ENCODE results near the gene EPC2. TPM values are rescaled to one million over a fixed set of nuclear protein-coding genes. Genes with fewer than 3 reads are reported as not detected.
"Not testable (repeated sequence)": the region's sequence is repeated elsewhere in the genome, so short reads cannot be mapped to it uniquely, and the experiment has no call there.

EPC2 gene
- total and polyA plus RNA-seq, 3 donors from 2014 or later, result 22.5 to 53.1 (median 41.7) TPM

DNA sequence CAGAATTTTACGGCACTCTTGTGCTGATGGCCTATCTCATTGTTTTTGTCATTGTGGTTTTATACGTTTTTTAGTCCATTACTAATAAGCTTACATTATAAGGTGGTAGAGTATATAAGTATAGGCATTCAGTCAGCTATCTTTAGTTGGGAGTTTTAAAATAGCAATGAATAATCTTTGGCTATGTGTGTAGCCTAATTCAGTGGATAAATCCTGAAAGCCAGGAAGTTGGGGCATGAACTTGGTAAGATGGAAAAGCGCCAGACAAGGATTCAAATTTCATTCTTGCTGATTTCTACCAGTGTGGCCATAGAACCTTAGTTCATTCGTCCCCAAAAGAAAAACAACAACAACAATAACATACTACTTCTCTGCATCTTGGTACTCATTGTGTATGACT is 31.2 kb downstream of the EPC2 start:
- Histone ChIP-seq H3K27me3 (no peaks in the 10 kb centered on the region), H3K4me3 (no peak overlapping the region), H3K36me3 (ENCODE audit: low read depth, missing control alignments) (no peaks in the 10 kb centered on the region), H3K9me3 (no peaks in the 10 kb centered on the region), H3K4me1 (no peaks in the 10 kb centered on the region), H3K27ac (no peak overlapping the region)
- intact Hi-C loops (cut with DNase I; ENCODE audit: low total_unique reads), result no loop called here
- no peak for DNase-seq
- no peak for TF ChIP-seq POLR2A (IDR thresholded peaks at IDR 0.05)
- TF ChIP-seq, protein P1, sequence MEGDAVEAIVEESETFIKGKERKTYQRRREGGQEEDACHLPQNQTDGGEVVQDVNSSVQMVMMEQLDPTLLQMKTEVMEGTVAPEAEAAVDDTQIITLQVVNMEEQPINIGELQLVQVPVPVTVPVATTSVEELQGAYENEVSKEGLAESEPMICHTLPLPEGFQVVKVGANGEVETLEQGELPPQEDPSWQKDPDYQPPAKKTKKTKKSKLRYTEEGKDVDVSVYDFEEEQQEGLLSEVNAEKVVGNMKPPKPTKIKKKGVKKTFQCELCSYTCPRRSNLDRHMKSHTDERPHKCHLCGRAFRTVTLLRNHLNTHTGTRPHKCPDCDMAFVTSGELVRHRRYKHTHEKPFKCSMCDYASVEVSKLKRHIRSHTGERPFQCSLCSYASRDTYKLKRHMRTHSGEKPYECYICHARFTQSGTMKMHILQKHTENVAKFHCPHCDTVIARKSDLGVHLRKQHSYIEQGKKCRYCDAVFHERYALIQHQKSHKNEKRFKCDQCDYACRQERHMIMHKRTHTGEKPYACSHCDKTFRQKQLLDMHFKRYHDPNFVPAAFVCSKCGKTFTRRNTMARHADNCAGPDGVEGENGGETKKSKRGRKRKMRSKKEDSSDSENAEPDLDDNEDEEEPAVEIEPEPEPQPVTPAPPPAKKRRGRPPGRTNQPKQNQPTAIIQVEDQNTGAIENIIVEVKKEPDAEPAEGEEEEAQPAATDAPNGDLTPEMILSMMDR (IDR thresholded peaks at IDR 0.05), result no peak
- 58 to 84% methylated on average over 4 of the region's 4 CpGs for WGBS, 2 donors

DNA sequence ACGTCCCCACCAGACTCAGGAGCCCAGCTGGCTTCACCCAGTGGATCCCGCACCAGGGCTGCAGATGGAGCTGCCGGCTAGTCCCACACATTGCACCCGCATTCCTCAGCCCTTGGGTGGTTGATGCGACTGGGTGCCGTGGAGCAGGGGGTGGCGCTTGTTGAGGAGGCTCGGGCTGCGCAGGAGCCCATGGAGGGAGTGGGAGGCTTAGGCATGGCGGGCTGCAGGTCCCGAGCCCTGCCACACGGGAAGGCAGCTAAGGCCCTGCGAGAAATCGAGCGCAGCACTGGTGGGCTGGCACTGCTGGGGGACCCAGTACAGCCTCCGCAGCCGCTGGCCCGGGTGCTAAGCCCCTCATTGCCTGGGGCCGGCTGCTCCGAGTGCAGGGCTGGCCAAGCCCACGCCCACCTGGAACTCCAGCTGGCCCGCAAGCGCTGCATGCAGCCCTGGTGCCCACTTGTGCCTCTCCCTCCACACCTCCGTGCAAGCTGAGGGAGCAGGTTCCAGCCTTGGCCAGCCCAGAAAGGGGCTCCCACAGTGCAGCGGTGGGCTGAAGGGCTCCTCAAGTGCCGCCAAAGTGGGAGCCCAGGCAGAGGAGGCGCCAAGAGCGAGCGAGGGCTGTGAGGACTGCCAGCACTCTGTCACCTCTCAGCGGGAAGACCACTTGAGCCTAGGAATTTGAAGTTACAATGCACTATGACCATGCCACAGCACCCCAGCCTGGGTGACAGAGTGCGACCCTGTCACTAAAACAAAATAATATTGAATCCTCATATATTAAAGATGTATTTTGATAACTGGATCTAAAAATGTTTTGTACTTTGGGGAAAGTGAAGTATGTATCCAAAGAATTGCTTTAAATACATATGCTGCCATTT is 34.0 kb downstream of the EPC2 start:
- intact Hi-C loops (cut with DNase I; ENCODE audit: low total_unique reads); H3K4me1 ChIP-seq; H3K9me3 ChIP-seq; DNase-seq; H3K4me3 ChIP-seq; H3K27me3 ChIP-seq; H3K36me3 ChIP-seq (ENCODE audit: low read depth, missing control alignments); H3K27ac ChIP-seq: not testable (repeated sequence)
- WGBS, 2 donors, result 91 to 94% methylated on average over 12 to 31 of the region's 31 CpGs

- Histone ChIP-seq H3K9me3 (no peaks in the 10 kb centered on the region), H3K27ac (no peak overlapping the region), H3K4me3 (no peak overlapping the region), H3K4me1 (no peaks in the 10 kb centered on the region), H3K36me3 (ENCODE audit: low read depth, missing control alignments) (no peaks in the 10 kb centered on the region), H3K27me3 (no peaks in the 10 kb centered on the region)
- DNase-seq, result no peak
- TF ChIP-seq, protein P1 (IDR thresholded peaks at IDR 0.05), result no peak
- TF ChIP-seq POLR2A (IDR thresholded peaks at IDR 0.05), result no peak
- WGBS, 2 donors, result 77 to 82% methylated on average over 3 of the region's 3 CpGs
- intact Hi-C loops (cut with DNase I; ENCODE audit: low total_unique reads), result no loop called here
These were observed 35.9 kb downstream of the EPC2 start for GRCh38 chr2:148680462-148680861.

DNA sequence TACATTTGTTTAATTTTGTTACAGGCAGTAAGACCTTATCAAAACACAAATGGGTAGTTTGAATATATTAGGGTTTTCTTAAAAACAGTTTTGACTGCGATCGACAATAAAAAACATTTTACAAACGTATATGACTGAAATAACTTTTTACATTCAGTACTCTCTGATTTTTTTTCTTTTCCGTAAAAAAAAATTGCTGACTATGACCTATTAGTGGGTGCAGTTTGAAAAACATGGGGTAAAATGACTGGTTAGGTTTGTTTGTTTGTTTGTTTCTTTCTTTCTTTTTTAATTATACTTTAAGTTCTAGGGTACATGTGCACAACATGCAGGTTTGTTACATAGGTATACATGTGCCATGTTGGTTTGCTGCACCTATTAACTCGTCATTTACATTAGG is 36.9 kb downstream of the EPC2 start:
- no peaks in the 10 kb centered on the region for H3K4me1 ChIP-seq
- H3K9me3 ChIP-seq, result no peaks in the 10 kb centered on the region
- H3K27ac ChIP-seq, result no peak overlapping the region
- intact Hi-C loops (cut with DNase I; ENCODE audit: low total_unique reads), result no loop called here
- TF ChIP-seq POLR2A (IDR thresholded peaks at IDR 0.05), result no peak
- no peak overlapping the region for H3K4me3 ChIP-seq
- DNase-seq, result no peak
- 71 to 80% methylated on average over 5 of the region's 5 CpGs for WGBS, 2 donors
- H3K27me3 ChIP-seq, result no peaks in the 10 kb centered on the region
- no peaks in the 10 kb centered on the region for H3K36me3 ChIP-seq (ENCODE audit: low read depth, missing control alignments)

DNA sequence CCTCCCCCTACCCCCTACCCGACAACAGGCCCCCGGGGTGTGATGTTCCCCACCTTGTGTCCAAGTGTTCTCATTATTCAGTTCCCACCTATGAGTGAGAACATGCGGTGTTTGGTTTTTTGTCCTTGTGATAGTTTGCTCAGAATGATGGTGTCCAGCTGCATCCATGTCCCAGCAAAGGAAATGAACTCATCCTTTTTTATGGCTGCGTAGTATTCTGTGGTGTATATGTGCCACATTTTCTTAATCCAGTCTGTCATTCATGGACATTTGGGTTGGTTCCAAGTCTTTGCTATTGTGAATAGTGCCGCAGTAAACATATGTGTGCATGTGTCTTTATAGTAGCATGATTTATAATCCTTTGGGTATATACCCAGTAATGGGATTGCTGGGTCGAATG is 37.3 kb downstream of the EPC2 start:
- DNase-seq; H3K4me3 ChIP-seq; H3K9me3 ChIP-seq; H3K27me3 ChIP-seq; H3K36me3 ChIP-seq (ENCODE audit: low read depth, missing control alignments); intact Hi-C loops (cut with DNase I; ENCODE audit: low total_unique reads); H3K4me1 ChIP-seq; H3K27ac ChIP-seq: not testable (repeated sequence)
- WGBS, 2 donors, result 92 to 98% methylated on average over 6 of the region's 6 CpGs

DNA sequence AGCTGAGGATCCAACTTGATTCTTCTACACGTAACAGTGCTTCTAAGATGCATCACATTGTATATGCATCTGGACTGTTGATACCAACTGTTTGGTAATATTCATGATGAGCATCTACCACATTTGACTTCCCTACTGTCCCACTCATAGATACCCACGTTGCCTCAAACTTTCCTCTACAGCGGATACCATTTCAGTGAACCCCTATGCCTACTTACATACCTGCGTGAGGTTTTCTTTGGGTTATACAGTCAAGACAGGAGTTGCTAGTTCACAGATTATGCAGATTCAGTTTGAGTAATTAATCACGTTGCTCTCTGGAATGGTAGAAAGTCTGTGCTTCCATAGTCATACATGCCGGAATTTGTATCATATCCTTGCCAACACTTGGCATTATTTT is 40.0 kb downstream of the EPC2 start:
- intact Hi-C loops (cut with DNase I; ENCODE audit: low total_unique reads), result no loop called here

DNA sequence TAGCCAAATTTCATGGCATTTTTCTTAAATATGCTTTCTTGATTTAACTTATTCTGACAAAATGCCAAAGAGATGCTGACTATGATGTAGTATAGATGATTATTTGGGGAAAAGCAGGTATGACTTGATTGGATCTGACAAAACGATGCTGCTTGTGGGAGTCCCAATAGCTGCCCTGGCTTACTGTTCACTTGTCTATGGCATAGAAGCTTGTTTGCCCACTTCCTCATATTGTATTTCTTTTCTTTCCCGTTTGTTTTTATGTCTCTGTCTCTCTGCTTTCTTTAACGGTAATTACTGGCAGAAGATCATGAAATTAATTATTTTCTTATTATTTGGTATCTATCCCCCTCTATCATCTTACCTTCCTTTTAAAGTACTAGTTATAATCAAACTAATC is 43.0 kb downstream of the EPC2 start:
- Histone ChIP-seq H3K36me3 (ENCODE audit: low read depth, missing control alignments) (no peaks in the 10 kb centered on the region), H3K9me3 (no peaks in the 10 kb centered on the region), H3K27ac (no peak overlapping the region), H3K4me3 (no peak overlapping the region), H3K27me3 (no peaks in the 10 kb centered on the region), H3K4me1 (no peaks in the 10 kb centered on the region)
- 80 to 86% methylated on average over 3 of the region's 3 CpGs for WGBS, 2 donors
- TF ChIP-seq, protein P1 (IDR thresholded peaks at IDR 0.05), result no peak
- no peak for TF ChIP-seq POLR2A (IDR thresholded peaks at IDR 0.05)
- DNase-seq, result no peak
- intact Hi-C loops (cut with DNase I; ENCODE audit: low total_unique reads), result no loop called here

More for the DNA sequence above, 40.0 kb downstream of the EPC2 start:
- no peak for DNase-seq
- H3K4me1 ChIP-seq, result no peaks in the 10 kb centered on the region
- TF ChIP-seq POLR2A (IDR thresholded peaks at IDR 0.05), result no peak
- no peaks in the 10 kb centered on the region for H3K27me3 ChIP-seq
- no peak overlapping the region for H3K27ac ChIP-seq
- no peaks in the 10 kb centered on the region for H3K9me3 ChIP-seq
- no peaks in the 10 kb centered on the region for H3K36me3 ChIP-seq (ENCODE audit: low read depth, missing control alignments)
- WGBS, 2 donors, result 89 to 91% methylated on average over 6 of the region's 6 CpGs
- no peak overlapping the region for H3K4me3 ChIP-seq

GRCh38 chr2:148688011-148688410 is 43.5 kb downstream of the EPC2 start:
- H3K27ac ChIP-seq; H3K4me1 ChIP-seq; intact Hi-C loops (cut with DNase I; ENCODE audit: low total_unique reads); DNase-seq; H3K27me3 ChIP-seq; H3K36me3 ChIP-seq (ENCODE audit: low read depth, missing control alignments); H3K4me3 ChIP-seq; H3K9me3 ChIP-seq: not testable (repeated sequence)

Data from testis (tissue), 3 donors.